Activated B cell treated with CpG ODN at 0.5 μM for 24 hours (primary cell): Measurements from ENCODE around the gene ANXA4. TPM values are rescaled to one million over a fixed set of nuclear protein-coding genes. Genes with fewer than 3 reads are reported as not detected.
A peak's percentile ranks its signal among the peaks of the same experiment; 100 is the strongest.

ENCODE experiments used
- ATAC-seq: fragments of 200-7000 bp; cut with Tn5 transposase; one replicate; pipeline ENCODE4 v1.10.0; 2021; ENCODE audit warnings: low read depth, mild to moderate bottlenecking, moderate library complexity
- CTCF ChIA-PET: fragments of 350-600 bp; sonication (Branson Sonifier 250); formaldehyde crosslinking; loops from one replicate; lab custom pipeline; 2021; ENCODE audit warnings: antibody characterized with exemption; lab: Charles Lee
- POLR2A ChIA-PET: fragments of 350-600 bp; sonication (Branson Sonifier 250); formaldehyde crosslinking; loops from one replicate; lab custom pipeline; 2021; ENCODE audit warnings: antibody characterized with exemption; lab: Charles Lee
- DNase-seq: peaks from one replicate; pipeline ENCODE4 v3.0.0; 2022
- H3K27ac Mint-ChIP-seq: one replicate; pipeline ENCODE4 v1.8.0; 2020; ENCODE audit warnings: mixed read lengths
- H3K27me3 Mint-ChIP-seq: one replicate; pipeline ENCODE4 v1.8.0; 2021; ENCODE audit warnings: mixed read lengths
- H3K36me3 Mint-ChIP-seq: one replicate; pipeline ENCODE4 v1.8.0; 2021; ENCODE audit warnings: low read depth, mixed read lengths
- H3K4me1 Mint-ChIP-seq: one replicate; pipeline ENCODE4 v1.8.0; 2021; ENCODE audit warnings: mixed read lengths
- H3K4me3 Mint-ChIP-seq: one replicate; pipeline ENCODE4 v1.8.0; 2020; ENCODE audit warnings: mild to moderate bottlenecking, mixed read lengths
- H3K9me3 Mint-ChIP-seq: one replicate; pipeline ENCODE4 v1.8.0; 2020; ENCODE audit warnings: mixed read lengths
- intact Hi-C: fragments of 100-400 bp; cut with micrococcal nuclease; formaldehyde crosslinking; loops from one replicate; pipeline ENCODE4 v1.15.1; 2024
- total RNA-seq: library from RNA; stranded (reverse); gene quantifications from 2 replicates; pipeline ENCODE4 v1.2.3, GENCODE V29; 2022
- TF ChIP-seq, protein P1 (sequence below): fragments of 200-600 bp; IDR thresholded peaks from one replicate; pipeline ENCODE4 v1.8.0; 2022; ENCODE audit warnings: antibody characterized with exemption, mild to moderate bottlenecking

The ANXA4 gene
- total RNA-seq, 1 donor from 2014 or later, result 32.0 TPM

DNA sequence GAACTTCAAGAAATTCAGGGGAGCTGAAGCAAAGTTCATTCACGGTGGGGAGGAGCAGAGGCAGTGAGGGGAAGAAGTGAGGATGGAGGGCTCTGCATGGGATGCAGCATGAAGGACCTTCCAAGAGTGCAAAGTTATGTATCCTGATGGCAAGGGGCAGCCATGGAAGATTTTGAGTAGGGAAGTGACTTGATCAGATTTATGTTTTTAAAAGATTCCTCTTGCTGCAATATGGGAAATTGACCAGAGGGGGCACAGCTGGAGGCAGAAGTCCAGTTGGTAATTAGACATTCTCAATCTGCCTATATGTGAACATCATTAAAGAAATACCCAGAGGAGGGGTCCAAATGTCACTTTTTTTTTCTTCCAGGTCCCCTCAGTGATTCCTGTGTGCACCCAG, 21.5 kb upstream of the ANXA4 start:
- ATAC-seq, result no peak

DNA sequence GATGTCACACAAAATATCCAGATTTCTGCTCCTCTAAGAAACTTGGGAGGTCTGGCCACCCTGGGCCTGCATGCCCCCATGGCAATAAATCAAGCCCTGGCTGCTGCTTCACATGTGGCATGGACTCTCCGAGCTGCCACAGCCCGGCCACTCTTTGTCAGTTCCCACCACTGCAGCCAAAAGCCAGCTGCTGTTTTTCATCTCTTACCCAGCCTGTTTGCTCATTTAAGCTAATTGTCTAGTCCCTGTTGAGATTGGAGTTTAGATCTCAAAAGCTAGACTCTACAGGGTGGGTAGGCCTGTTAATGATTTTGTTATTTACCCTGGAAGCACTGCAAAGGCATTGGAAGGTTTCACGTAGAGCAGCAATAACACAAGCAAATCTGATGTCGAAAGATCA, 20.9 kb upstream of the ANXA4 start:
- H3K4me1 Mint-ChIP-seq, result peaks cover 6% of the 10 kb centered on the region
- no peak for DNase-seq
- peaks cover 16% of the 10 kb centered on the region for H3K27me3 Mint-ChIP-seq
- H3K36me3 Mint-ChIP-seq, result no peaks in the 10 kb centered on the region
- ChIA-PET CTCF (no interaction called here), POLR2A (no interaction called here)
- H3K9me3 Mint-ChIP-seq, result no peaks in the 10 kb centered on the region
- intact Hi-C loops, result loop anchor here (5.0 to 10.0 kb wide), 2 partner anchors 191 to 584 kb away; partner anchors contain the start of gene FAM136A
- ATAC-seq, result no peak
- no peak overlapping the region for H3K27ac Mint-ChIP-seq
- H3K4me3 Mint-ChIP-seq, result no peak overlapping the region
- TF ChIP-seq, protein P1, sequence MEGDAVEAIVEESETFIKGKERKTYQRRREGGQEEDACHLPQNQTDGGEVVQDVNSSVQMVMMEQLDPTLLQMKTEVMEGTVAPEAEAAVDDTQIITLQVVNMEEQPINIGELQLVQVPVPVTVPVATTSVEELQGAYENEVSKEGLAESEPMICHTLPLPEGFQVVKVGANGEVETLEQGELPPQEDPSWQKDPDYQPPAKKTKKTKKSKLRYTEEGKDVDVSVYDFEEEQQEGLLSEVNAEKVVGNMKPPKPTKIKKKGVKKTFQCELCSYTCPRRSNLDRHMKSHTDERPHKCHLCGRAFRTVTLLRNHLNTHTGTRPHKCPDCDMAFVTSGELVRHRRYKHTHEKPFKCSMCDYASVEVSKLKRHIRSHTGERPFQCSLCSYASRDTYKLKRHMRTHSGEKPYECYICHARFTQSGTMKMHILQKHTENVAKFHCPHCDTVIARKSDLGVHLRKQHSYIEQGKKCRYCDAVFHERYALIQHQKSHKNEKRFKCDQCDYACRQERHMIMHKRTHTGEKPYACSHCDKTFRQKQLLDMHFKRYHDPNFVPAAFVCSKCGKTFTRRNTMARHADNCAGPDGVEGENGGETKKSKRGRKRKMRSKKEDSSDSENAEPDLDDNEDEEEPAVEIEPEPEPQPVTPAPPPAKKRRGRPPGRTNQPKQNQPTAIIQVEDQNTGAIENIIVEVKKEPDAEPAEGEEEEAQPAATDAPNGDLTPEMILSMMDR, result no peak

More for the DNA sequence above, 21.5 kb upstream of the ANXA4 start:
- no peaks in the 10 kb centered on the region for H3K9me3 Mint-ChIP-seq
- peaks cover 20% of the 10 kb centered on the region for H3K27me3 Mint-ChIP-seq
- no peaks in the 10 kb centered on the region for H3K36me3 Mint-ChIP-seq
- POLR2A ChIA-PET, result interaction anchor here (0.6 kb wide), 1 partner anchor 13 kb away, joined by 6 read pairs; no protein-coding TSS in a partner anchor
- H3K27ac Mint-ChIP-seq, result no peak overlapping the region
- no peak for DNase-seq
- CTCF ChIA-PET, result interaction anchor here (0.9 to 1.7 kb wide), 3 partner anchors 96 to 108 kb away, joined by 3 to 6 read pairs (median 6); no protein-coding TSS in a partner anchor
- no peak overlapping the region for H3K4me3 Mint-ChIP-seq
- TF ChIP-seq, protein P1, result no peak
- intact Hi-C loops, result loop anchor here (5.0 to 10.0 kb wide), 2 partner anchors 192 to 584 kb away; partner anchors contain the start of gene FAM136A
- H3K4me1 Mint-ChIP-seq, result peaks cover 6% of the 10 kb centered on the region

DNA sequence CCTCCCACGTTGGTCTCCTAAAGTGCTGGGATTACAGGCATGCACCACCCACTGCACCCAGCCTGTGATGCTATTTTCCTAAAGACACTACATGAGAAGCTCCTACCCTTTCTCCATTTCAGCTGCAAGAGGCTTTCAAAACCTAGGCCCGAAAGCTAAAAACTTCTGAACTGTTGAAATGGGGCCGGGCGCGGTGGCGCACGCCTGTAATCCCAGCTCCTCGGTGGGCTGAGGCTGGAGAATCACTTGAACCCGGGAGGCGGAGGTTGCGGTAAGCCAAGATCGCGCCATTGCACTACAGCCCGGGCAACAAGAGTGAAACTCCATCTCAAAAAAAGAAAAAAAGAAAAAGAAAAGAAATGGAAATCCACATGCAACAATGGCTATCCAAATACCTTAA, 18.1 kb upstream of the ANXA4 start:
- CTCF ChIA-PET, result interaction anchor here (0.9 to 5.8 kb wide), 10 partner anchors 12 to 580 kb away, joined by 3 to 362 read pairs (median 7); partner anchors contain the start of gene NFU1
- intact Hi-C loops, result loop anchor here (1.0 to 10.0 kb wide), 4 partner anchors 17 to 581 kb away; partner anchors contain the start of gene FAM136A
- H3K4me1 Mint-ChIP-seq, result peaks cover 6% of the 10 kb centered on the region
- H3K27me3 Mint-ChIP-seq, result peaks cover 6% of the 10 kb centered on the region
- no peaks in the 10 kb centered on the region for H3K9me3 Mint-ChIP-seq
- no peak overlapping the region for H3K27ac Mint-ChIP-seq
- no peak overlapping the region for H3K4me3 Mint-ChIP-seq
- ATAC-seq (no peak), DNase-seq (no peak)
- H3K36me3 Mint-ChIP-seq, result no peaks in the 10 kb centered on the region
- TF ChIP-seq, protein P1, result no peak
- POLR2A ChIA-PET, result interaction anchor here (0.9 to 1.8 kb wide), 3 partner anchors 18 to 191 kb away, joined by 3 to 9 read pairs (median 3); partner anchors contain the start of genes ANXA4 and MXD1

DNA sequence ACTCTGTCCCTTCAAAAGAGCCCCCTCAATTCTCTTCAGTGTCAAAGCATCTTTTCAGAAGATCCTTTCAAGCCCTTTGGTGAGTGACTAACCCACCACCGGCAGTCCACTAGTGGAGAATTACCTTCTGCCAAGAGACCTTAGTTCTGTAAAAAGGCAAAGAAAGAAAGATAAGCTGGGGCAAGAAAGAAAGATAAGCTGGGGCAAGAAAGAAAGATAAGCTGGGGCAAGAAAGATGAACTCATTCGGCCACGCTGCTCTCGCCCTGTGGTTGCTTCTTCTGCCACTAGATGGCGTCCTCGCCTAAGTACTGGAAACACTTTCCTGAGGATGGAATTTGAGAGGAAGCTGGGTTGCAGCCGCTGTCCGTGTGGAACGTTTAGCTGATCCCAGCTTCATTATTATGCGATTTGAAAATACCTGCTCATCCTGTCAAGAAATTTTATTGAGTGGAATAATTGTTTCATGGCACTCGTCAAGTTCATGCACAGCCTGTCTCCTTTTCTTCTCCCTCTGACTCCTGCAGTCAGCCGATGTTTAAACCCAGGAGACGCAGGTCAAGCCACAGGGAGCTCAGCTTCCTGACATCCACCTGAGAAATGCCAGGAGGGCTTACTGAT, 17.3 kb upstream of the ANXA4 start:
- CTCF ChIA-PET, result interaction anchor here (0.7 to 5.8 kb wide), 50 partner anchors 8 to 579 kb away, joined by 3 to 362 read pairs (median 4); partner anchors contain the start of genes AAK1, ANXA4, FAM136A and GMCL1
- no peaks in the 10 kb centered on the region for H3K9me3 Mint-ChIP-seq
- TF ChIP-seq, protein P1, result peak; percentile 84
- DNase-seq (peak; percentile 74), ATAC-seq (peak; percentile 75)
- intact Hi-C loops, result loop anchor here (1.0 to 10.0 kb wide), 5 partner anchors 16 to 1262 kb away; partner anchors contain the start of gene FAM136A
- H3K27ac Mint-ChIP-seq, result no peak overlapping the region
- H3K4me3 Mint-ChIP-seq, result peak overlapping the region; percentile 52
- no peaks in the 10 kb centered on the region for H3K36me3 Mint-ChIP-seq
- H3K4me1 Mint-ChIP-seq, result peaks cover 6% of the 10 kb centered on the region
- POLR2A ChIA-PET, result interaction anchor here (0.6 to 1.8 kb wide), 4 partner anchors 17 to 567 kb away, joined by 3 to 12 read pairs (median 8); partner anchors contain the start of gene ANXA4
- peaks cover 6% of the 10 kb centered on the region for H3K27me3 Mint-ChIP-seq
